Activated CD4-positive, alpha-beta memory T cell treated with anti-CD3 and anti-CD28 coated beads for 36 hours (primary cell): Measurements from ENCODE around the gene PDK2. TPM values are rescaled to one million over a fixed set of nuclear protein-coding genes. Genes with fewer than 3 reads are reported as not detected.

Source experiments
- CTCF ChIA-PET: fragments of 350-600 bp; sonication (Branson Sonifier 250); formaldehyde crosslinking; loops from one replicate; lab custom pipeline; 2021; ENCODE audit warnings: antibody characterized with exemption, inconsistent platforms; lab: Charles Lee
- POLR2A ChIA-PET: fragments of 350-600 bp; sonication (Branson Sonifier 250); formaldehyde crosslinking; loops from one replicate; lab custom pipeline; 2021; ENCODE audit warnings: antibody characterized with exemption; lab: Charles Lee
- DNase-seq: peaks from one replicate; pipeline ENCODE4 v3.0.0-alpha.2; 2020
- H3K27ac Mint-ChIP-seq: one replicate; pipeline ENCODE4 v1.8.0; 2021; ENCODE audit warnings: mixed read lengths
- H3K27me3 Mint-ChIP-seq: one replicate; pipeline ENCODE4 v1.8.0; 2021; ENCODE audit warnings: mixed read lengths
- H3K36me3 Mint-ChIP-seq: one replicate; pipeline ENCODE4 v1.8.0; 2021; ENCODE audit warnings: mixed read lengths
- H3K4me1 Mint-ChIP-seq: one replicate; pipeline ENCODE4 v1.8.0; 2021; ENCODE audit warnings: low read depth, mixed read lengths
- H3K4me3 Mint-ChIP-seq: one replicate; pipeline ENCODE4 v1.8.0; 2021; ENCODE audit warnings: mild to moderate bottlenecking, mixed read lengths
- H3K9me3 Mint-ChIP-seq: one replicate; pipeline ENCODE4 v1.8.0; 2021; ENCODE audit warnings: mixed read lengths
- intact Hi-C: fragments of 100-400 bp; cut with micrococcal nuclease; formaldehyde crosslinking; loops from one replicate; pipeline ENCODE4 v1.15.1; 2023
- total RNA-seq, 2 experiments: library from RNA; stranded (reverse); gene quantifications; one replicate each; pipeline ENCODE4 v1.2.3, GENCODE V29; 2021

PDK2 gene
- total RNA-seq, 2 experiments from 2014 or later: 13.3 to 14.6 TPM

DNA sequence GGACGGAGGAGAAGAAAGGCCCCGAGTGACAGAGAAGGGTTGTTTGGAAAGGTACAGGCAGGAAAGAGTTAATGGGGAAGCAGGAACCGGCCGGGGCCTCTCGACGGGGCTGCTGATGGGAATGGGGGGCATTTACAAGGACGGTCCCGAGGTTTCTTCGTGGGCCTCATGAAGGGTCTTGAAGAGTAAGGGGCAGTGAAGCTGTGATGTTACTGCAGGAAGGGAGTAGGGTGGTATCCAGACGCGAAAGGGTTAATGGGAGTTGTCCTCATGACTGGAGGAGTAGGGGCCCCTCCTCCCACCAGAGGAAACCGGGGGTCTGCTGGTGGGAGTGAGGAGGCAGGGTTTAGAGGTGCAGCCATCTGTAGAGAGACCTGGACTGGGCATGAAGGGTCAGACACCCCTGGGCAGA, 481 bp downstream of the PDK2 start:
- Mint-ChIP-seq H3K4me3 (peak overlapping the region; percentile 82), H3K27ac (peak overlapping the region; percentile 83), H3K4me1 (peaks cover 21% of the 10 kb centered on the region), H3K9me3 (no peaks in the 10 kb centered on the region), H3K27me3 (no peaks in the 10 kb centered on the region), H3K36me3 (peaks cover 3% of the 10 kb centered on the region)
- no peak for DNase-seq
- ChIA-PET POLR2A (no interaction called here), CTCF (interaction anchor here (1.3 to 4.0 kb wide), 4 partner anchors 8 to 202 kb away, joined by 3 to 40 read pairs (median 16); no protein-coding TSS in a partner anchor)
- intact Hi-C loops: loop anchor here (1.0 to 2.0 kb wide), 2 partner anchors 53 to 201 kb away; no protein-coding TSS in a partner anchor

DNA sequence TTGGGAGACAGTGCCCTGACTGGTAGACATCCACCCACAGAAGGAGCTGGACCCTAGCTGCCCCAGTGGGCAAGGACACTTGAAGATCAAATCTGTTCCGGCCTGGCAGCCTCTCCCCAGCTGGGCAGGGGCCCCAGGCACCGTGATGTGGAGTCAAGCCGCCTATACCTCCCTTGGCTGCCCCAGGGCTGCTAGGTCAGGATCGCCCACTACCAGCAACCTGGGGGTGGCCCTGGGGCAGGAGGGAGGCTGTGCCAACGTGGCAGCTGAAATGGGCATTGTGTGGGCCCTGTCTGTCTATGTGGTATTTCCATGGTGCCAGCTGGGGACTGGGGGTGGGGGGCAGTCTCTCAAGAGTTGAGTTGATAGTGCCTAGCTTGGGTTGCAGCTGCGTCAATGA, 941 bp downstream of the PDK2 start:
- no peak overlapping the region for H3K27ac Mint-ChIP-seq
- peaks cover 21% of the 10 kb centered on the region for H3K4me1 Mint-ChIP-seq
- H3K27me3 Mint-ChIP-seq: no peaks in the 10 kb centered on the region
- ChIA-PET CTCF (interaction anchor here (1.3 to 3.4 kb wide), 3 partner anchors 9 to 74 kb away, joined by 3 to 24 read pairs (median 9); no protein-coding TSS in a partner anchor), POLR2A (no interaction called here)
- intact Hi-C loops: no loop called here
- DNase-seq: no peak
- H3K4me3 Mint-ChIP-seq: peak overlapping the region; percentile 82
- H3K36me3 Mint-ChIP-seq: peaks cover 3% of the 10 kb centered on the region
- H3K9me3 Mint-ChIP-seq: no peaks in the 10 kb centered on the region

DNA sequence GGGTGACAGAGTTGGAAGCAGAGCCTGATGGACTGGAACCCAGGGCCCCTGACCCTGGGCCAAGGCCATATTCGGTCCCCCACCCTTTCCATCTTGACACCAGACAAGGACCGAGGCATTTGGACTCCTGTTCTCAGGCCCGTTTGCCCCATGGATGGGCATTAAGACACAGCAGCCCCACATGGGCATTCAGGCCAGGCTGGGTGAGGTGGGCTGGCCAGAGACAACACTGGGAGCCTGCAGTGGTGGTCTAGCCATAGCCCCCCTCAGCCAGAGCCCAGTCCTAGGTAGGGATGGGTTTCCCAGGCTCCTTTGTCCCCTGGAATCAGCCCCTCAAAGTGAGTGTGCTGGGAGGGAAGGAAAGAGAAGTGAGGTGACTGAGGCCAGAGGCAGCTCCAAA, 1.6 kb downstream of the PDK2 start:
- intact Hi-C loops: no loop called here
- no peak for DNase-seq
- Mint-ChIP-seq H3K36me3 (peaks cover 3% of the 10 kb centered on the region), H3K4me1 (peaks cover 21% of the 10 kb centered on the region), H3K27me3 (no peaks in the 10 kb centered on the region), H3K9me3 (no peaks in the 10 kb centered on the region), H3K4me3 (no peak overlapping the region), H3K27ac (no peak overlapping the region)
- POLR2A ChIA-PET: no interaction called here
- CTCF ChIA-PET: interaction anchor here (1.3 to 3.4 kb wide), 3 partner anchors 9 to 73 kb away, joined by 3 to 24 read pairs (median 9); no protein-coding TSS in a partner anchor

DNA sequence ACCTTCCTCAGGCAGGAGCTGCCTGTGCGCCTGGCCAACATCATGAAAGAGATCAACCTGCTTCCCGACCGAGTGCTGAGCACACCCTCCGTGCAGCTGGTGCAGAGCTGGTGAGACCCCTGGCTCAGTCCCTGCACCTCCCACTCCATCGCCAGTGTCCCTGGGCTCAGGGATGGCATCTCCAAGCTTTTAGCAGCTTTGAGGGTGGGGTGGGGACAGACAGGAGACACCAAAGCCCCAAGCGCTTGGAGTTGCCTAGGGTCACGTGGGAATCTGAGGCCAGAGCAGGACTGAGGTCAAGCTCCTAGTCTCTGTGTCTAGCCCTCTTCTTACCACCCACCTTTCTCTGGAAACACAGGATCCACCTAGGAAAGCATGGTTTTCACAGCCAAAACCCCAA, 2.3 kb downstream of the PDK2 start:
- Mint-ChIP-seq H3K27ac (no peak overlapping the region), H3K36me3 (peaks cover 3% of the 10 kb centered on the region), H3K27me3 (no peaks in the 10 kb centered on the region), H3K9me3 (no peaks in the 10 kb centered on the region), H3K4me3 (no peak overlapping the region), H3K4me1 (peaks cover 21% of the 10 kb centered on the region)
- no peak for DNase-seq
- POLR2A ChIA-PET: no interaction called here
- CTCF ChIA-PET: interaction anchor here (1.4 to 3.4 kb wide), 3 partner anchors 10 to 20 kb away, joined by 5 to 24 read pairs (median 9); no protein-coding TSS in a partner anchor
- intact Hi-C loops: no loop called here

DNA sequence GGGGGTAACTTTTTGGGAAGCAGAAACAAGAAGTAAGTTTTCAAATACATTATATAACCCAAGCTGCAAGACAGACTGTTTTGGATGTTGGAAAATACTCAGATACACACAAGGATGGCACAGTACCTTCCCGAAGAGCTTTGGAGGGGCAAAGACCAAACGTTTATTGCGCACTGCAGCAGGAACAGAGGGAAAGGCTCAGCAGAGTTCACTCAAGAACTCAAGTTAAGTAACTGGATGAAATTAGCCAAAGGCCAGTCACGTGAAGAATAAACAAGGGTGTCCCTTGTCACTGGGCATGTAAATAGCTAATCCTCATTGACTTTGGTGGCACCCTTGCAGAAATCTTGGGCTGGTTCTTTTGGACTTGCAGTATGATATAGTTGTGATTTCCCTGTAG, 2.8 kb downstream of the PDK2 start:
- ChIA-PET CTCF (interaction anchor here (0.8 to 3.4 kb wide), 4 partner anchors 11 to 71 kb away, joined by 3 to 24 read pairs (median 7); no protein-coding TSS in a partner anchor), POLR2A (no interaction called here)
- no peak overlapping the region for H3K4me3 Mint-ChIP-seq
- intact Hi-C loops: no loop called here
- DNase-seq: no peak
- no peaks in the 10 kb centered on the region for H3K9me3 Mint-ChIP-seq
- H3K27ac Mint-ChIP-seq: no peak overlapping the region
- H3K4me1 Mint-ChIP-seq: peaks cover 21% of the 10 kb centered on the region
- no peaks in the 10 kb centered on the region for H3K27me3 Mint-ChIP-seq
- H3K36me3 Mint-ChIP-seq: peaks cover 3% of the 10 kb centered on the region

DNA sequence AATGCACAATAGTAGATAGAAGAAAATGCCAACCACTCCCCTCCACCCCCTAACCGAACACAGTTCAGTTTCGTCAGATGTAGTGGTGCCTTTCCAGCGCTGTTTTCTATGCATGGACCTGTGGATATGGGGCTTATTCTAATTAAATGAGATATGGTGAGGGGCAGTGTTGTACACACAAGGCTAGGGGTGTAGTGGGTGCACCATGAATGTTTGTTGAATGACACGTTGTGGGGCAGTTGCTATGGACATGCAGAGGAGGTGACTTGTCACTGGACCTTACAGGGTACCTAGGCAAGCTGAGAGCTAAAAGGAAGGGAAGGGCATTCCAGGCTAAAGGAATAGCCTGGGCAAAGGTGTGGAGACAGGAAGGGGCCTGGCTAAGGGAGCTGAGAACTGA, 3.4 kb downstream of the PDK2 start:
- no peak overlapping the region for H3K4me3 Mint-ChIP-seq
- ChIA-PET POLR2A (no interaction called here), CTCF (interaction anchor here (0.8 to 3.4 kb wide), 4 partner anchors 11 to 71 kb away, joined by 3 to 24 read pairs (median 4); no protein-coding TSS in a partner anchor)
- H3K9me3 Mint-ChIP-seq: no peaks in the 10 kb centered on the region
- H3K36me3 Mint-ChIP-seq: peaks cover 3% of the 10 kb centered on the region
- intact Hi-C loops: no loop called here
- peaks cover 21% of the 10 kb centered on the region for H3K4me1 Mint-ChIP-seq
- no peak for DNase-seq
- no peak overlapping the region for H3K27ac Mint-ChIP-seq
- H3K27me3 Mint-ChIP-seq: no peaks in the 10 kb centered on the region

DNA sequence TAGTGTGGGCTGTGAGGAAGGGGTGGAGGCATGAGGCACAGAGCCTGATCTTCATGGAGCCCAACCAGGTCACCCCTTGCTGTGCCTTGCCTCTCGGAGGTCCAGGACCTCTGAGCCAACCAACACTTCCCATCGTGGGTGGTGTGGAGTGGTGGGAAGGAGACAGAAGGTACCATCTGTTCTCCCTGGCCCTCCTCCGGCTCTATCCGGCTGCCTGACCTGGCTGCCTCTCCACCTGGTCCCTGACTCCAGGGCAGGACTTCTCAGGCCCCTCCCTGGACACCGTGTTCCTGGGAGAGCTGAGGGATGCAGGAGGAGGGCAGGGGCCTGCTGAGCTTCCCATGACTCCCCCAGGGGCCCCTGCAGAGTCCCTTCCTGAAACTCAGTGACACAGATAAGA, 3.9 kb downstream of the PDK2 start:
- peaks cover 3% of the 10 kb centered on the region for H3K36me3 Mint-ChIP-seq
- peaks cover 21% of the 10 kb centered on the region for H3K4me1 Mint-ChIP-seq
- H3K9me3 Mint-ChIP-seq: no peaks in the 10 kb centered on the region
- no peaks in the 10 kb centered on the region for H3K27me3 Mint-ChIP-seq
- ChIA-PET CTCF (interaction anchor here (1.0 to 1.2 kb wide), 2 partner anchors 15 to 70 kb away, joined by 3 read pairs; no protein-coding TSS in a partner anchor), POLR2A (no interaction called here)
- intact Hi-C loops: no loop called here
- H3K4me3 Mint-ChIP-seq: no peak overlapping the region
- H3K27ac Mint-ChIP-seq: no peak overlapping the region
- DNase-seq: no peak

DNA sequence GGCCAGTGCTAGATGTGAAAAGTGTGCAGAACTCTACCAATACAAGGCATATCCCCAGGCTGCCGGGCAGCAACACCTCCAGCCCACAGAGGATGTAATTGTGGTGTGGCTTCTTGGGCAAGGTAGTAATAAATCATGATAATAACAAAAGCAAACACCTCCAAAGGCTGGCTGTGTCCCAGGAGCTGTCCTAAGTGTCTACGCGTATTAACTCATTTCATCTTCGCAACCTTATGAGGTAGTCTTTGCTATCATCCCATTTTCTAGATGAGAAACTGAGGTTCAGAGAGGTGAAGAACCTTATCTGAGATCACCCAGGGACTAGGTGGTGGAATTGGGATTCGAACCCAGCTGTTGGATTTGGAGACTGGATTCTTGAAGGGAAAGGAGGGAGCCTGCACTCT, 5.3 kb downstream of the PDK2 start:
- Mint-ChIP-seq H3K36me3 (peaks cover 3% of the 10 kb centered on the region), H3K27me3 (no peaks in the 10 kb centered on the region), H3K9me3 (no peaks in the 10 kb centered on the region), H3K4me3 (no peak overlapping the region), H3K27ac (no peak overlapping the region), H3K4me1 (peaks cover 17% of the 10 kb centered on the region)
- ChIA-PET POLR2A (no interaction called here), CTCF (interaction anchor here (0.7 to 2.4 kb wide), 4 partner anchors 13 to 72 kb away, joined by 3 to 12 read pairs (median 5); no protein-coding TSS in a partner anchor)
- intact Hi-C loops: no loop called here
- DNase-seq: no peak

DNA sequence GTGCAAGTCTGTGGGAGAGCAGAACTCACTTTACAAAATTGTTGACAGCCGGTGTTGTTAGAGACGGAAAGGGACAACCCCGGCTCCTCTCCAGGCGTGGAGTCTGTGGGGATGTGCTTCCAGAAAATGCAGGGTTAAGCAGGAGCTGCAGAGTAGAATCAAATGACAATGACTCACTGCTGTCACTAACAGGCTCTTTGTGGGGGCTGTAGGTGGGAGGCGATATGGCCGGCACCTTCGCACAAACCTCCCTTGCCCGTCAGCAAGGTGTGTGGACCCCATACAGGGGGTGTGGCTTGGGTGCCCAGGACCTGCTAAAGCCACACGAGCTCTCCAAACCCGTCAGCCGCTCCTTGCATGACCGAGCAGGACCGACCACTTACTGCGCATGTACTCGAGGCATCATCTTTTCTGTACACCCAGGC, 5.8 kb downstream of the PDK2 start:
- ChIA-PET POLR2A (no interaction called here), CTCF (interaction anchor here (1.6 to 2.4 kb wide), 2 partner anchors 13 to 69 kb away, joined by 5 to 12 read pairs; no protein-coding TSS in a partner anchor)
- no peak overlapping the region for H3K27ac Mint-ChIP-seq
- no peaks in the 10 kb centered on the region for H3K9me3 Mint-ChIP-seq
- H3K4me3 Mint-ChIP-seq: no peak overlapping the region
- peaks cover 3% of the 10 kb centered on the region for H3K36me3 Mint-ChIP-seq
- H3K4me1 Mint-ChIP-seq: peaks cover 12% of the 10 kb centered on the region
- H3K27me3 Mint-ChIP-seq: no peaks in the 10 kb centered on the region
- no peak for DNase-seq
- intact Hi-C loops: no loop called here

DNA sequence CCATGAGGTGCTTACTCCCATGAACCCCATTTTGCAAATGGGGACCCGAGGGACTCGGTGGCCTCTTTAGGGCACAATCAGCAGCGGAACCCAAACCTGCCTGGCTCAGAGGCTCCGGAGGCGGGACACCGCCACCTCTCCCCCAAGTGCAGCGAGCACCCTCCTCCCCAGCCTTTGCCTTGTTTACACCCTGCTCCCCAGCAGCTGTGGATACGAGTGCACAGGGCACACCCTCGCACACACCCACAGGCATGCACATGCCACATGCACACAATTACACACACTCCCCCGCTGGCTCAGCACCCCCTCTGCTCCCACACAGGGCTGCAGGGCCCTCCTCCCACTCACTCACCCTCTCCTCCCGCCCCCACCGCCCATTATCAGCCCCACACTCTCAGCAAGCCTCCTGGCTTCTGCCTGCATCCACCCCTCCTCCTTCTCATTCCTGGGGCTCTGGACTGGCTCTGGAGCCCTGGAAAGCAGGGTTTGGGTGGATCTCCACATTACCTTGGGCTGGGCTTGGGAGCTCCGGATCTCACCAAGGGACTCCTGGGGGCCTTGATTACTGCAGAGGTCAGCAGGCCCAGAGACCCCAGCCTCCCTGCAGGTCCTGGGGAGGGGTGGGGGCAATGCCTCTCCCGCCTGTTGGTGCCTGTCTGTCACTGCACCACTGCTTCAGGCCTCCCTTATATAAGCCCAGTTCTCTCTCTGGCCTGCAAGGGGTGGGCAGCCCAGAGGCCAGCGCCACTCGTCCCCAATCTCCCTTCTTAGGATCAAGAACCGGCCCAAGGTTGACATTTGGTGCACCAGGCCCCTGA, 6.4 kb downstream of the PDK2 start:
- DNase-seq: no peak
- peaks cover 8% of the 10 kb centered on the region for H3K4me1 Mint-ChIP-seq
- ChIA-PET POLR2A (no interaction called here), CTCF (interaction anchor here (1.6 to 2.4 kb wide), 2 partner anchors 14 to 68 kb away, joined by 5 to 12 read pairs; no protein-coding TSS in a partner anchor)
- H3K9me3 Mint-ChIP-seq: no peaks in the 10 kb centered on the region
- H3K27ac Mint-ChIP-seq: no peak overlapping the region
- peaks cover 3% of the 10 kb centered on the region for H3K36me3 Mint-ChIP-seq
- no peak overlapping the region for H3K4me3 Mint-ChIP-seq
- no peaks in the 10 kb centered on the region for H3K27me3 Mint-ChIP-seq
- intact Hi-C loops: no loop called here

DNA sequence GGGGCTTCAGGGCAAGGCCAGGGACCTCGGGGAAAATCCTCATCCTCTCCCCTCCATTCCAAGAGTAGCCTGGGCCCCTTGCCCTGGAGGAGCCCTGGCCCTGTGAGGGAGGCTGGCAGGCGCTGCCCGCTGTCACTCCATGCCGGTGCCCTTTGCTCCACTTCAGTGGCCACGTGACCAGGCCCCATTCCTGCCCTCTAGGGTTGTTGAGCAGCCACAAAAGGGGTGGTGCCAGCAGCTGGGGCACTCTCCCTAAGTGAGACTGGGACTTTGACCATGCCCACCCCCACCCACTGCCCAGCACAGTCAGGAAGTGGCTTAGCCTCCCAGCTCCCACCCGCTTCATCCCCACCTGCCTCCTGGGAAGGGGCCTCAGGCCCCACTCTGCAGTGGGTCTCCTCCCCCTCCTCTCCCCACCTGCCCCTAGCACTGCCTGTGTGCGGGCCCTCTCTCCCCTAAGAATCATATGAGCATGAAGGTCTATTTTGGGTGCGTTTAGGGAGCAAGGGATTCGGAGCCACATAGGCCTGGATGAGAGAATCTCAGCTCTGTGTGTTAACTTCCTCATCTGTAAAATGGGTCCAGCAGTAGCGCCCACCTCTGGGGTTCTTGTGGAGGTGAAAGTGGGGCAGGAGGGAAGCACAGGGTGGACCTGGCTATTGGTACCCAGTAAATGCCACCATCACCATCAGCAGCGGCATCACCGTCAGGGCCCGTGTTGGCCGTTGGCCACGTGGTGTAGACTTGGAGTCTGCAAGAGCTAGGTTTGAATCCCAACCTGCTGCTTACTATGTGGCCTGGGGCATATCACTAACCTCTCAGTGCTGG, 7.2 kb downstream of the PDK2 start:
- CTCF ChIA-PET: interaction anchor here (2.5 to 2.7 kb wide), 2 partner anchors 9 to 15 kb away, joined by 12 to 18 read pairs; no protein-coding TSS in a partner anchor
- POLR2A ChIA-PET: no interaction called here
- Mint-ChIP-seq H3K27ac (no peak overlapping the region), H3K4me1 (peaks cover 8% of the 10 kb centered on the region), H3K36me3 (peaks cover 3% of the 10 kb centered on the region), H3K27me3 (no peaks in the 10 kb centered on the region), H3K4me3 (no peak overlapping the region), H3K9me3 (no peaks in the 10 kb centered on the region)
- no peak for DNase-seq
- intact Hi-C loops: no loop called here
